PC-9 (cell line): Measurements from ENCODE around the gene XYLT2. TPM values are rescaled to one million over a fixed set of nuclear protein-coding genes. Genes with fewer than 3 reads are reported as not detected.
A peak's percentile ranks its signal among the peaks of the same experiment; 100 is the strongest.
"Not testable (repeated sequence)": the region's sequence is repeated elsewhere in the genome, so short reads cannot be mapped to it uniquely, and the experiment has no call there.

Experiments
- BruUV-seq: library from RNA; stranded (reverse); fragments of 400-500 nt; replicated peaks from 2 replicates; lab custom pipeline; 2021; lab: Mats Ljungman, UMichigan
- CTCF ChIA-PET: fragments of 300-600 bp; sonication (Branson Sonifier 250); formaldehyde crosslinking; loops from one replicate; lab custom pipeline; 2022; ENCODE audit warnings: antibody characterized with exemption; lab: Charles Lee
- POLR2A ChIA-PET: fragments of 300-600 bp; sonication (Branson Sonifier 250); formaldehyde crosslinking; loops from one replicate; lab custom pipeline; 2022; ENCODE audit warnings: antibody characterized with exemption; ENCODE audit not compliant: unreplicated experiment; lab: Charles Lee
- DNase-seq, 2 experiments: peaks; one replicate each; pipeline versions ENCODE4 v3.0.0 to v3.0.0-alpha.2; 2015 to 2022; ENCODE audit warnings: mixed read lengths in 1 of 2
- H2AFZ ChIP-seq: fragments of 200-600 bp; sonication (generic); 2 replicates; pipeline ENCODE4 v1.8.1; 2017; ENCODE audit warnings: antibody characterized with exemption
- H3F3A ChIP-seq: fragments of 200-600 bp; sonication (generic); 2 replicates; pipeline ENCODE4 v1.8.1; 2017; ENCODE audit warnings: antibody characterized with exemption, mild to moderate bottlenecking, low read depth; ENCODE audit not compliant: insufficient read depth
- H3K27ac ChIP-seq: fragments of 200-600 bp; sonication (generic); 2 replicates; pipeline ENCODE4 v1.6.1; 2016; ENCODE audit warnings: mixed run types
- H3K27me3 ChIP-seq: fragments of 200-600 bp; sonication (generic); 2 replicates; pipeline ENCODE4 v1.6.1; 2016; ENCODE audit warnings: low read depth, mixed run types; ENCODE audit not compliant: insufficient read depth
- H3K36me3 ChIP-seq: fragments of 200-600 bp; sonication (generic); 2 replicates; pipeline ENCODE4 v1.6.1; 2016; ENCODE audit warnings: low read depth, mixed run types
- H3K4me1 ChIP-seq: fragments of 200-600 bp; sonication (generic); replicated peaks from 2 replicates; pipeline ENCODE4 v1.6.1; 2016; ENCODE audit warnings: mixed run types; ENCODE audit not compliant: insufficient read depth
- H3K4me2 ChIP-seq: fragments of 200-600 bp; sonication (generic); 2 replicates; pipeline ENCODE4 v1.6.1; 2017; ENCODE audit warnings: mixed run types
- H3K4me3 ChIP-seq: fragments of 200-600 bp; sonication (generic); 2 replicates; pipeline ENCODE4 v1.6.1; 2016; ENCODE audit warnings: mixed run types
- H3K79me2 ChIP-seq: fragments of 200-600 bp; sonication (generic); 2 replicates; pipeline ENCODE4 v1.6.1; 2017; ENCODE audit warnings: low read depth, mixed run types
- H3K9me2 ChIP-seq: fragments of 200-600 bp; sonication (generic); 2 replicates; pipeline ENCODE4 v1.8.1; 2017; ENCODE audit warnings: mild to moderate bottlenecking; ENCODE audit not compliant: insufficient read depth
- H3K9me3 ChIP-seq: fragments of 200-600 bp; sonication (generic); 2 replicates; pipeline ENCODE4 v1.8.1; 2016; ENCODE audit warnings: low read depth; ENCODE audit not compliant: insufficient read depth
- H4K20me1 ChIP-seq: fragments of 200-600 bp; sonication (generic); 2 replicates; pipeline ENCODE4 v1.8.1; 2017; ENCODE audit not compliant: insufficient read depth
- EZH2 ChIP-seq: fragments of 200-600 bp; sonication (generic); IDR thresholded peaks from 2 replicates; pipeline ENCODE4 v1.8.0; 2017; ENCODE audit warnings: antibody characterized with exemption, low read depth
- intact Hi-C: fragments of 100-400 bp; cut with micrococcal nuclease; formaldehyde crosslinking; loops from one replicate; pipeline ENCODE4 v1.10.0; 2022; ENCODE audit not compliant: unreplicated experiment
- total RNA-seq: library from RNA; stranded (reverse); gene quantifications from 2 replicates; pipeline ENCODE4 v1.2.3, GENCODE V29; 2021
- TF ChIP-seq, protein P1 (sequence below): fragments of 200-600 bp; sonication (generic); conservative IDR thresholded peaks from 2 replicates; pipeline ENCODE4 v1.6.1; 2017; ENCODE audit warnings: mixed run types, antibody characterized with exemption, mild to moderate bottlenecking, moderate library complexity

XYLT2 gene
- total RNA-seq, 1 experiment from 2014 or later: 37.5 TPM

DNA sequence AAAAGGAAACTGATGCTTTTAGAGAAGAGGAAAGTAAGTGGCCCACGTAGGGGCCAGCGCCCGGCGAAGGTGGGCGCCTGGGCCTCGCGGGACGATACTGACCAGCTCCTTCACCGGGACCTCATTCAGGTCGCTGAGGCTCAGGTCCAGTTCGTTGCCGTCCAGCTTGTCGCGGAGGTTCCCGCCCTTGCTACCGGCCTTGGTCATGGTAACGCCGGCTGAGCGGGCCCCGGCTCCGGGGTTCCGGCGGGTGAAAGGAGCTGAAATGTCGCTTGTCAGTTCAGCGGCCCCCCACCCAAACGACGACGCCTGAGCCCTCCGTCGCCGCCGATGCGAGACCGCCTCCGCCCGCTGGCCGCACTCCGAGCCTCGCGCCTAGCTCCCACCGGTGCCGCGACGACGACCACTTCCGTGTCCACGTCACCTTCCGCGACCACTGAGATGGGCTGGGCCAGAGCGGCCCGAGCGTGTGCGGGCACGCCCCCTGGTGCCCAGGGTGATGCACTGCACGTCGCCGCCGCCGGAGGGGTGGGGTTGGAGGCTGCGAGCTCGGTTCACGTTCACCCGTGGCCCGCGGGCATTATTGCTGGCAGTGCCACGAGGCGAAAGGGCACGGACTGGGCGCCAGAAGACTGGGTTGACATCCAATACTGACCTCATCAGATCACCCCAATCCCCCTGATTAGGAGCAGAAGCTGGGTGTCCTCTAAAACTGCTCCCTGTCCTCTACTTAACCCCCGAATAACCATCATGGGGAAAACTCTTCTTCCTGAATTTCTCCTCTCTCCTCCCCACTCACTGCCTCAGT is 51.4 kb downstream of the XYLT2 start, which contains the start of gene LRRC59:
Gene LRRC59 (minus strand): TSS at position 413 of the 808 bp plus-strand sequence. CDS start 206 bp downstream, at position 207.
- no peaks in the 10 kb centered on the region for H3K27me3 ChIP-seq
- no peaks in the 10 kb centered on the region for H3K9me3 ChIP-seq
- H3K79me2 ChIP-seq: peaks cover 49% of the 10 kb centered on the region
- peak within 1 kb of the TSS; percentile 79 for H3K27ac ChIP-seq
- POLR2A ChIA-PET: interaction anchor here (0.6 to 0.7 kb wide), 4 partner anchors 30 to 415 kb away, joined by 3 to 5 read pairs (median 4); no protein-coding TSS in a partner anchor
- H3K4me2 ChIP-seq: peak within 1 kb of the TSS; percentile 97
- peaks cover 35% of the 10 kb centered on the region for H3K36me3 ChIP-seq
- peaks cover 46% of the 10 kb centered on the region for H3K4me1 ChIP-seq
- BruUV-seq: no TSS peak
- no peak for TF ChIP-seq EZH2
- TF ChIP-seq, protein P1, sequence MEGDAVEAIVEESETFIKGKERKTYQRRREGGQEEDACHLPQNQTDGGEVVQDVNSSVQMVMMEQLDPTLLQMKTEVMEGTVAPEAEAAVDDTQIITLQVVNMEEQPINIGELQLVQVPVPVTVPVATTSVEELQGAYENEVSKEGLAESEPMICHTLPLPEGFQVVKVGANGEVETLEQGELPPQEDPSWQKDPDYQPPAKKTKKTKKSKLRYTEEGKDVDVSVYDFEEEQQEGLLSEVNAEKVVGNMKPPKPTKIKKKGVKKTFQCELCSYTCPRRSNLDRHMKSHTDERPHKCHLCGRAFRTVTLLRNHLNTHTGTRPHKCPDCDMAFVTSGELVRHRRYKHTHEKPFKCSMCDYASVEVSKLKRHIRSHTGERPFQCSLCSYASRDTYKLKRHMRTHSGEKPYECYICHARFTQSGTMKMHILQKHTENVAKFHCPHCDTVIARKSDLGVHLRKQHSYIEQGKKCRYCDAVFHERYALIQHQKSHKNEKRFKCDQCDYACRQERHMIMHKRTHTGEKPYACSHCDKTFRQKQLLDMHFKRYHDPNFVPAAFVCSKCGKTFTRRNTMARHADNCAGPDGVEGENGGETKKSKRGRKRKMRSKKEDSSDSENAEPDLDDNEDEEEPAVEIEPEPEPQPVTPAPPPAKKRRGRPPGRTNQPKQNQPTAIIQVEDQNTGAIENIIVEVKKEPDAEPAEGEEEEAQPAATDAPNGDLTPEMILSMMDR: peak; percentile 96
- H2AFZ ChIP-seq: peak within 1 kb of the TSS; percentile 77
- H3K9me2 ChIP-seq: no peaks in the 10 kb centered on the region
- CTCF ChIA-PET: interaction anchor here (0.6 to 2.0 kb wide), 10 partner anchors 23 to 1326 kb away, joined by 3 to 19 read pairs (median 6); partner anchors contain the start of gene RSAD1
- peak within 1 kb of the TSS; percentile 98 for H3K4me3 ChIP-seq
- DNase-seq: peak; percentile 64 to 88
- intact Hi-C loops: loop anchor here (1.0 to 2.0 kb wide), 3 partner anchors 29 to 81 kb away; partner anchors contain the start of genes ACSF2 and RSAD1
- H4K20me1 ChIP-seq: peaks cover 33% of the 10 kb centered on the region
- H3F3A ChIP-seq: peaks cover 36% of the 10 kb centered on the region

DNA sequence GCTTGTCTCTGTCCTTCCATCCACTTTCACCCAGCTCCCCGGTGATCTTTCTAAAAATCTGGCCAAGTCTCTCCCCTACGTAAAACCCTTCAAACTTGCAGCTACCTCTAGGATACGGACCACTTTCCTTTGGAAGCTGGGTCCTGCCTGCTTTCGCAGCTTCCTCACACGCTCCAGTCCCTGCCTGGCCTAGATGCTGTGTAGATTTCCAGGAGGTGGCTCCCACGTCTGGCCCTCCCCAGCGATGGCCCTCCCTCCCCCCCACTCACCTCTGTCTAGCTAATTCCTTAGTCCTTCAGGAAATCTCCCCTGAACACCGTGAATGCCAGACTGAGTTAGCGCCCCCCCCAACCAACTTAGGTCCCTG is 52.0 kb downstream of the XYLT2 start:
- Histone ChIP-seq H3K4me3 (peak overlapping the region; percentile 98; the same call in 1 of the 2 replicates), H3K79me2 (peaks cover 44% of the 10 kb centered on the region), H3K36me3 (peaks cover 30% of the 10 kb centered on the region), H3K9me2 (no peaks in the 10 kb centered on the region), H3F3A (peaks cover 30% of the 10 kb centered on the region), H4K20me1 (peaks cover 33% of the 10 kb centered on the region), H3K27me3 (no peaks in the 10 kb centered on the region), H3K4me1 (peaks cover 41% of the 10 kb centered on the region), H3K4me2 (peak overlapping the region; percentile 97), H3K27ac (no peak overlapping the region), H2AFZ (peak overlapping the region; percentile 77; the same call in 1 of the 2 replicates), H3K9me3 (no peaks in the 10 kb centered on the region)
- intact Hi-C loops: loop anchor here (1.0 to 2.0 kb wide), 3 partner anchors 29 to 80 kb away; partner anchors contain the start of genes ACSF2 and RSAD1
- POLR2A ChIA-PET: interaction anchor here (0.6 kb wide), 1 partner anchor 46 kb away, joined by 4 read pairs; no protein-coding TSS in a partner anchor
- CTCF ChIA-PET: interaction anchor here (1.2 to 2.0 kb wide), 5 partner anchors 23 to 81 kb away, joined by 4 to 19 read pairs (median 6); partner anchors contain the start of gene RSAD1
- TF ChIP-seq EZH2: no peak
- TF ChIP-seq, protein P1: no peak
- no TSS peak for BruUV-seq
- no peak for DNase-seq

DNA sequence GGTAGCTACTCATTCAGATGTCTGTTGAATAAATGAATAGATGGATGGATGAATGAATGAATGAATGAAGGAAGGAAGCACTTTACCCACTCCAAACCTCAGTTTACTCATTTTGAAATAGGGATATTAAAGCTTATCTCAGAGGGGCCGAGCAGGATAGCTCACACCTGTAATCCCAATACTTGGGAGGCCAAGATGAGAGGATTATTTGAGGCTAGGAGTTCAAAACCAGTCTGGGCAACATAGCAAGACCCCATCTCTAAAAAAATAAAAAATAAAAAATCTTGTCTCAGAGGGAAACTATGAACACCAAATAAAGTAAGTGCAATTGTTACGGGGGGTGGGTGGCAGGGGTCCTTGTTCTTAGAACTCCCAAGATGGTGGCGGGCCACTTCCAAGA is 52.7 kb downstream of the XYLT2 start:
- H3K9me2 ChIP-seq, DNase-seq, H3K4me3 ChIP-seq, H3K4me2 ChIP-seq, POLR2A ChIA-PET, intact Hi-C loops, H3K27me3 ChIP-seq, H3K27ac ChIP-seq, BruUV-seq, H2AFZ ChIP-seq, H3K9me3 ChIP-seq: not testable (repeated sequence)
- H4K20me1 ChIP-seq: peaks cover 25% of the 10 kb centered on the region
- peaks cover 33% of the 10 kb centered on the region for H3K4me1 ChIP-seq
- H3K36me3 ChIP-seq: peaks cover 22% of the 10 kb centered on the region
- H3F3A ChIP-seq: peaks cover 22% of the 10 kb centered on the region
- peaks cover 36% of the 10 kb centered on the region for H3K79me2 ChIP-seq
- CTCF ChIA-PET: interaction anchor here (2.0 kb wide), 1 partner anchor 42 kb away, joined by 8 read pairs; no protein-coding TSS in a partner anchor

DNA sequence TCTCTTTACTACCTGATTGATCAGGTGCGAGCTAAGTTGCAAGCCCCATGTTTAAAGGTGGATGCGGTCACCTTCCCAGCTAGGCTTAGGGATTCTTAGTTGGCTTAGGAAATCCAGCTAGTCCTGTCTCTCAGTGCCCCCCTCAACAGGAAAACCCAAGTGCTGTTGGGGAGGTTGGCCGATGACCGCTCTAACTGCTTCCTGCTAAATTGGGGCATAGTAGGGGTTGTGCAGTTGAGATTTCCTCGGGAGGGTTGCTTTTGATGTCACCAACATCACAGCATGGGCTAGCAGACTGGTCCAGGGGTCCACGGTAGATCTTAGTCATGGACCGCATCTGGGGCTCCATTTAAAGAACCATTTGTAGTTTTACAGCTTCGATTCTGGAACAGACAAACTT is 53.7 kb downstream of the XYLT2 start:
- H3K9me2 ChIP-seq, H2AFZ ChIP-seq, H3K27ac ChIP-seq, DNase-seq, H3K9me3 ChIP-seq, intact Hi-C loops, H3K27me3 ChIP-seq, CTCF ChIA-PET, BruUV-seq, H3K4me2 ChIP-seq, H3K4me3 ChIP-seq: not testable (repeated sequence)
- Histone ChIP-seq H3K36me3 (peaks cover 13% of the 10 kb centered on the region), H3K4me1 (peaks cover 24% of the 10 kb centered on the region), H3K79me2 (peaks cover 27% of the 10 kb centered on the region), H4K20me1 (peaks cover 18% of the 10 kb centered on the region), H3F3A (peaks cover 13% of the 10 kb centered on the region; the same call in 1 of the 2 replicates)
- POLR2A ChIA-PET: interaction anchor here (0.6 kb wide), 1 partner anchor 262 kb away, joined by 7 read pairs; no protein-coding TSS in a partner anchor

DNA sequence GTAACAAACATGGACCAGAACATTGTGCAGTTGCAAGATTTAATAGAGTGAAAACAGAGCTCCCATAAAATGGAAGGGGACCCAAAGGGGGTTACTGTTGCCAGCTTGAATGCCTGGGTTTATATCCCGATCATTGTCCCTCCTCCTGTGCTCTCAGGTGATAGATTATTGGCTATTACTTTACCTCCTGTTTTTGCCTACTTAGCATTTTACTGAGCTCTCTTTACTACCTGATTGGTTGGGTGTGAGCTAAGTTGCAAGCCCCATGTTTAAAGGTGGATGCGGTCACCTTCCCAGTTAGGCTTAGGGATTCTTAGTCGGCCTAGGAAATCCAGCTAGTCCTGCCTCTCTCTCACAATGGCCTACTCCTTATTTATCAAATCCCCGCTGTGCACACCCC is 59.4 kb downstream of the XYLT2 start:
- H3K27me3 ChIP-seq, H3F3A ChIP-seq, H3K27ac ChIP-seq, H3K4me3 ChIP-seq, H3K36me3 ChIP-seq, H2AFZ ChIP-seq, H3K4me2 ChIP-seq, BruUV-seq, DNase-seq, H3K9me2 ChIP-seq, H4K20me1 ChIP-seq, intact Hi-C loops, H3K9me3 ChIP-seq, H3K4me1 ChIP-seq, H3K79me2 ChIP-seq: not testable (repeated sequence)
- ChIA-PET CTCF (interaction anchor here (0.6 kb wide), 1 partner anchor 206 kb away, joined by 4 read pairs; no protein-coding TSS in a partner anchor), POLR2A (interaction anchor here (0.7 kb wide), 1 partner anchor 16 kb away, joined by 6 read pairs; no protein-coding TSS in a partner anchor)
